Astrocyte (in vitro differentiated cells and primary cell): ENCODE measurements around the gene POLR2L. TPM values are rescaled to one million over a fixed set of nuclear protein-coding genes. Genes with fewer than 3 reads are reported as not detected.

Experiments
- DNase-seq: peaks from one replicate; pipeline ENCODE4 v3.0.0-alpha.2; 2010; ENCODE audit warnings: low read depth
- FAIRE-seq: peaks from 2 replicates; lab custom pipeline; 2011; peaks lifted over from hg19 to GRCh38; lab: Jason Lieb, UNC
- H2AFZ ChIP-seq: 2 replicates; pipeline ENCODE4 v1.6.0; 2012; ENCODE audit warnings: low read depth, low read length, inconsistent platforms
- H3K27ac ChIP-seq: 2 replicates; pipeline ENCODE4 v1.5.1; 2011; ENCODE audit warnings: low read depth, low read length, inconsistent platforms
- H3K27me3 ChIP-seq: 2 replicates; pipeline ENCODE4 v1.6.0; 2011; ENCODE audit warnings: low read length, inconsistent platforms; ENCODE audit not compliant: insufficient read depth
- H3K36me3 ChIP-seq: 2 replicates; pipeline ENCODE4 v1.5.1; 2011; ENCODE audit warnings: low read length, inconsistent platforms; ENCODE audit not compliant: insufficient read depth
- H3K4me1 ChIP-seq: 2 replicates; pipeline ENCODE4 v1.5.1; 2011; ENCODE audit warnings: low read length, inconsistent platforms; ENCODE audit not compliant: insufficient read depth
- H3K4me2 ChIP-seq: 2 replicates; pipeline ENCODE4 v1.6.0; 2012; ENCODE audit warnings: low read length, inconsistent platforms
- H3K4me3 ChIP-seq: 2 replicates; pipeline ENCODE4 v1.5.1; 2011; ENCODE audit warnings: low read depth, mild to moderate bottlenecking, low read length, inconsistent platforms; ENCODE audit not compliant: insufficient read depth
- H3K79me2 ChIP-seq: 2 replicates; pipeline ENCODE4 v1.6.0; 2012; ENCODE audit warnings: mild to moderate bottlenecking, low read length, inconsistent platforms; ENCODE audit not compliant: insufficient read depth
- H3K9ac ChIP-seq: 2 replicates; pipeline ENCODE4 v1.6.0; 2012; ENCODE audit warnings: mild to moderate bottlenecking, low read length, inconsistent platforms
- H3K9me3 ChIP-seq: 2 replicates; pipeline ENCODE4 v1.5.1; 2012; ENCODE audit warnings: low read depth, mild to moderate bottlenecking, low read length, inconsistent platforms; ENCODE audit not compliant: insufficient read depth
- H4K20me1 ChIP-seq: 2 replicates; pipeline ENCODE4 v1.6.0; 2012; ENCODE audit warnings: low read length, inconsistent platforms; ENCODE audit not compliant: insufficient read depth
- H3K27ac Mint-ChIP-seq: one replicate; pipeline ENCODE4 v1.8.0; 2021; ENCODE audit warnings: mild to moderate bottlenecking, mixed read lengths; ENCODE audit not compliant: unreplicated experiment
- H3K27me3 Mint-ChIP-seq: one replicate; pipeline ENCODE4 v1.8.0; 2021; ENCODE audit warnings: low read depth, mixed read lengths; ENCODE audit not compliant: unreplicated experiment
- H3K36me3 Mint-ChIP-seq: one replicate; pipeline ENCODE4 v1.8.0; 2021; ENCODE audit warnings: low read depth, mixed read lengths; ENCODE audit not compliant: unreplicated experiment
- H3K4me1 Mint-ChIP-seq: one replicate; pipeline ENCODE4 v1.8.0; 2021; ENCODE audit warnings: low read depth, mixed read lengths; ENCODE audit not compliant: unreplicated experiment
- H3K4me3 Mint-ChIP-seq: one replicate; pipeline ENCODE4 v1.8.0; 2021; ENCODE audit warnings: mild to moderate bottlenecking, moderate library complexity, mixed read lengths; ENCODE audit not compliant: unreplicated experiment
- H3K9me3 Mint-ChIP-seq: one replicate; pipeline ENCODE4 v1.8.0; 2021; ENCODE audit warnings: mild to moderate bottlenecking, mixed read lengths; ENCODE audit not compliant: unreplicated experiment
- CTCF ChIP-seq: IDR thresholded peaks from 2 replicates; pipeline ENCODE4 v1.5.1; 2011; ENCODE audit warnings: low read depth, mild to moderate bottlenecking, inconsistent platforms, low read length, moderate library complexity; ENCODE audit not compliant: insufficient read depth
- EZH2 ChIP-seq: IDR thresholded peaks from 2 replicates; pipeline ENCODE4 v1.6.1; 2012; ENCODE audit warnings: mild to moderate bottlenecking, low read length, inconsistent platforms; ENCODE audit not compliant: insufficient read depth
- total RNA-seq: library from RNA; stranded (reverse); gene quantifications from 2 replicates; pipeline ENCODE4 v1.2.1, GENCODE V29; 2021

Gene POLR2L
- total RNA-seq, 1 donor from 2014 or later: 212 TPM

GRCh38 chr11:793556-793955 lies 48.8 kb downstream of the POLR2L start:
- H3K36me3 Mint-ChIP-seq: peaks cover 2% of the 10 kb centered on the region
- no peaks in the 10 kb centered on the region for H3K4me1 Mint-ChIP-seq
- H3K27me3 Mint-ChIP-seq: no peaks in the 10 kb centered on the region
- H3K9me3 ChIP-seq: no peaks in the 10 kb centered on the region
- peaks cover 4% of the 10 kb centered on the region for H3K79me2 ChIP-seq
- no peak overlapping the region for H3K4me3 ChIP-seq
- no peaks in the 10 kb centered on the region for H3K36me3 ChIP-seq
- H3K27me3 ChIP-seq: no peaks in the 10 kb centered on the region
- no peak overlapping the region for H2AFZ ChIP-seq
- no peak overlapping the region for H3K27ac ChIP-seq
- no peaks in the 10 kb centered on the region for H3K9me3 Mint-ChIP-seq
- H3K4me3 Mint-ChIP-seq: no peak overlapping the region
- no peak for FAIRE-seq
- H3K4me2 ChIP-seq: no peak overlapping the region
- DNase-seq: no peak
- H3K4me1 ChIP-seq: peaks cover 16% of the 10 kb centered on the region
- no peak overlapping the region for H3K27ac Mint-ChIP-seq
- no peak overlapping the region for H3K9ac ChIP-seq
- peaks cover 46% of the 10 kb centered on the region for H4K20me1 ChIP-seq
- no peak for TF ChIP-seq CTCF
- TF ChIP-seq EZH2: no peak

- Histone ChIP-seq H3K27ac (no peak overlapping the region), H2AFZ (no peak overlapping the region), H3K79me2 (peaks cover 4% of the 10 kb centered on the region), H3K27me3 (no peaks in the 10 kb centered on the region), H3K9ac (no peak overlapping the region), H3K9me3 (no peaks in the 10 kb centered on the region), H3K4me1 (peaks cover 12% of the 10 kb centered on the region), H3K4me2 (no peak overlapping the region), H3K36me3 (no peaks in the 10 kb centered on the region), H3K4me3 (no peak overlapping the region), H4K20me1 (peaks cover 46% of the 10 kb centered on the region)
- H3K9me3 Mint-ChIP-seq: no peaks in the 10 kb centered on the region
- H3K27ac Mint-ChIP-seq: no peak overlapping the region
- no peak overlapping the region for H3K4me3 Mint-ChIP-seq
- DNase-seq (no peak), FAIRE-seq (no peak)
- H3K4me1 Mint-ChIP-seq: no peaks in the 10 kb centered on the region
- no peaks in the 10 kb centered on the region for H3K27me3 Mint-ChIP-seq
- TF ChIP-seq EZH2 (no peak), CTCF (no peak)
- H3K36me3 Mint-ChIP-seq: peaks cover 2% of the 10 kb centered on the region
These were observed 49.5 kb downstream of the POLR2L start for GRCh38 chr11:792873-793272.

- Histone ChIP-seq H2AFZ (no peak overlapping the region), H3K36me3 (no peaks in the 10 kb centered on the region), H4K20me1 (peaks cover 46% of the 10 kb centered on the region), H3K4me2 (no peak overlapping the region), H3K27me3 (no peaks in the 10 kb centered on the region), H3K9me3 (no peaks in the 10 kb centered on the region), H3K4me3 (no peak overlapping the region), H3K27ac (no peak overlapping the region), H3K9ac (no peak overlapping the region), H3K4me1 (peaks cover 12% of the 10 kb centered on the region), H3K79me2 (peaks cover 4% of the 10 kb centered on the region)
- FAIRE-seq: no peak
- Mint-ChIP-seq H3K4me1 (no peaks in the 10 kb centered on the region), H3K4me3 (no peak overlapping the region), H3K9me3 (no peaks in the 10 kb centered on the region), H3K27ac (no peak overlapping the region), H3K27me3 (no peaks in the 10 kb centered on the region), H3K36me3 (peaks cover 2% of the 10 kb centered on the region)
- no peak for TF ChIP-seq EZH2
- TF ChIP-seq CTCF: no peak
- DNase-seq: no peak
These were observed 49.9 kb downstream of the POLR2L start for GRCh38 chr11:792535-792821.
